ENCODE results near the gene CHGA.

CHGA gene

GRCh38 chr14:92903359-92903758 is 19.6 kb upstream of the CHGA start:
- in situ Hi-C loops (cut with MboI; ENCODE audit: low sequenced_read_pairs) = no loop called here

- in situ Hi-C loops (cut with MboI; ENCODE audit: low sequenced_read_pairs) = no loop called here
Observed at GRCh38 chr14:92905667-92906066, 17.3 kb upstream of the CHGA start.

- in situ Hi-C loops (cut with MboI; ENCODE audit: low sequenced_read_pairs) = no loop called here
Observed at GRCh38 chr14:92906420-92906819, 16.5 kb upstream of the CHGA start.

- in situ Hi-C loops (cut with MboI; ENCODE audit: low sequenced_read_pairs) = no loop called here
Observed at GRCh38 chr14:92906823-92907222, 16.1 kb upstream of the CHGA start.

- in situ Hi-C loops (cut with MboI; ENCODE audit: low sequenced_read_pairs) = no loop called here
Observed at GRCh38 chr14:92907316-92907911, 15.5 kb upstream of the CHGA start.

- in situ Hi-C loops (cut with MboI; ENCODE audit: low sequenced_read_pairs) = no loop called here
Observed at GRCh38 chr14:92914087-92914656, 8.8 kb upstream of the CHGA start.

- in situ Hi-C loops (cut with MboI; ENCODE audit: low sequenced_read_pairs) = no loop called here
Observed at GRCh38 chr14:92916201-92916600, 6.7 kb upstream of the CHGA start.

- in situ Hi-C loops (cut with MboI; ENCODE audit: low sequenced_read_pairs) = no loop called here
Observed at GRCh38 chr14:92917041-92917940, 5.7 kb upstream of the CHGA start.

GRCh38 chr14:92917956-92918355 is 5.0 kb upstream of the CHGA start:
- in situ Hi-C loops (cut with MboI; ENCODE audit: low sequenced_read_pairs) = no loop called here

GRCh38 chr14:92920001-92920400 is 2.9 kb upstream of the CHGA start:
- in situ Hi-C loops (cut with MboI; ENCODE audit: low sequenced_read_pairs) = no loop called here

- in situ Hi-C loops (cut with MboI; ENCODE audit: low sequenced_read_pairs) = no loop called here
Observed at GRCh38 chr14:92922155-92922735, 705 bp upstream of the CHGA start.

- in situ Hi-C loops (cut with MboI; ENCODE audit: low sequenced_read_pairs) = no loop called here
Observed at GRCh38 chr14:92923744-92924103, 774 bp downstream of the CHGA start.

GRCh38 chr14:92924247-92924646 is 1.3 kb downstream of the CHGA start:
- in situ Hi-C loops (cut with MboI; ENCODE audit: low sequenced_read_pairs) = no loop called here

GRCh38 chr14:92925446-92925845 is 2.5 kb downstream of the CHGA start:
- in situ Hi-C loops (cut with MboI; ENCODE audit: low sequenced_read_pairs) = no loop called here

- in situ Hi-C loops (cut with MboI; ENCODE audit: low sequenced_read_pairs) = no loop called here
Observed at GRCh38 chr14:92926180-92926845, 3.4 kb downstream of the CHGA start.

GRCh38 chr14:92926931-92927330 is 4.0 kb downstream of the CHGA start:
- in situ Hi-C loops (cut with MboI; ENCODE audit: low sequenced_read_pairs) = no loop called here

GRCh38 chr14:92927349-92928257 is 4.7 kb downstream of the CHGA start:
- in situ Hi-C loops (cut with MboI; ENCODE audit: low sequenced_read_pairs) = no loop called here

- in situ Hi-C loops (cut with MboI; ENCODE audit: low sequenced_read_pairs) = no loop called here
Observed at GRCh38 chr14:92928258-92928629, 5.3 kb downstream of the CHGA start.

GRCh38 chr14:92928961-92929688 is 6.2 kb downstream of the CHGA start:
- in situ Hi-C loops (cut with MboI; ENCODE audit: low sequenced_read_pairs) = no loop called here

All from hTERT RPE-1 (cell line).